Right atrium auricular region (tissue), 2 donors: ENCODE measurements around the gene GNG7. TPM values are rescaled to one million over a fixed set of nuclear protein-coding genes. Genes with fewer than 3 reads are reported as not detected.

ENCODE experiments used
- DNase-seq: peaks from one replicate; pipeline ENCODE4 v3.0.0-alpha.2; 2019; ENCODE audit warnings: low spot score
- H3K27ac ChIP-seq, 2 donors: fragments of 200-600 bp; sonication (generic); 1 replicate in 1 of 2; 2 replicates in 1 of 2; pipeline ENCODE4 v1.5.1; 2016 to 2019
- H3K27me3 ChIP-seq, 2 donors: fragments of 200-600 bp; sonication (generic); one replicate each; pipeline versions ENCODE4 v1.5.1 to v1.6.0; 2017 to 2019
- H3K36me3 ChIP-seq: fragments of 200-600 bp; sonication (generic); one replicate; pipeline ENCODE4 v1.5.1; 2016
- H3K4me1 ChIP-seq, 2 donors: fragments of 200-600 bp; sonication (generic); one replicate each; pipeline versions ENCODE4 v1.5.1 to v1.6.0; 2017 to 2019
- H3K4me3 ChIP-seq, 2 donors: fragments of 200-600 bp; sonication (generic); 1 replicate in 1 of 2; 2 replicates in 1 of 2; pipeline ENCODE4 v1.5.1; 2017 to 2019; ENCODE audit warnings: mild to moderate bottlenecking in 1 of 2, moderate library complexity in 1 of 2
- H3K9me3 ChIP-seq, 2 donors: fragments of 200-600 bp; sonication (generic); one replicate each; pipeline ENCODE4 v1.5.1; 2019
- total RNA-seq, 2 donors: library from RNA; depleted of rRNA; stranded (reverse); fragments of >200 nt; gene quantifications; one replicate each; pipeline ENCODE4 v1.1.0, GENCODE V29; 2016
- TF ChIP-seq, protein P1 (sequence below), 2 donors: fragments of 200-600 bp; sonication (generic); IDR thresholded peaks; one replicate each; pipeline ENCODE4 v1.5.1; 2019; ENCODE audit warnings: antibody characterized with exemption in 2 of 2

The GNG7 gene
- 10 to 100 TPM; 18.0 to 22.8 TPM for total RNA-seq

DNA sequence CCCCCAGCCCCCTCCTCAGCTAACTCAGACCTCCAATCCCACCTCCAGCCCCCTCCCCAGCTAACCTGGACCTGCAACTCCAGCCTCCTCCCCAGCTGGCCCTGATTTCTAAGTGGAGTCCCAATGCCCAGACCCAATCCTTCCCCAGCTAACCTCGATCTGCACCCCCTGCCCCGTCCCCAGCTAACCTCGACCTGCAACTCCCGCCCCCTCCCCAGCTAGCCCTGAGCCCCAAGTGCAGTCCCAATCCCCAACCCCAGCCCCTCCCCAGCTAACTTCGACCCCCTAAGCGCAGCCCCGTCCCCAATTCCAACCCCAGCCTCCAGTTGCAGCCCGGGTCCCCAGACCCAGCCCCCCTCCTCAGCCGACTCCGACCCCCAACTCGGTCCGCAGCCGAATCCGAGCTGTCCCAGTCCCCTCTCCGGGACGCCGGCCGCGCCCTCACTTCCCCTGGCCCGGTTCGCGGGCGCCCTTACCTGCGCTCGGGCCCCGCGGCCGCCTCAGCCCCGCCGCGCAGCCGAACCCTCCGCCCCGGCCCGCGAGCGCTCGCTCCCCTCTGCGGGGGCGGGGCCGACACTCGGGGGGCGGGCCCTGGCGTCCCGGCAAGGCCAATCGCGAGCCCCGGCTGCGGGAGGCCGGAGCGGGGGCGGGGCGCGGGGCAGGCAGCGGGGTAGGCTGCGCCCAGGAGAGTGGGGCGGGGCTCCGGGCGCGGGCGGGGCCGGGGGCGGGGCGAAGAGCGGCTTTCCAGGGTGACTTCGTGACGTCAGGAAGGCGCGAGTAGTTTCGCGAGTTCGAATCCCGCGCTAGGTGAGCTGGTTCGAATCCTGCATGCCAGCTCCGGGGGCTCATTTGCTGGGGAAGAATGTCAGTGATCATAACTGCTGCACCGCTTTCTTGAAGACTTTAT lies at the start of gene GNG7:
Gene GNG7, minus strand, starts transcription at position 525 of the 907 bp plus-strand sequence. CDS start 182,006 bp downstream, outside the sequence.
- no peaks in the 10 kb centered on the region for H3K27me3 ChIP-seq
- H3K27ac ChIP-seq: peak within 1 kb of the TSS; percentile 21 to 77
- no peaks in the 10 kb centered on the region for H3K36me3 ChIP-seq
- H3K4me1 ChIP-seq: peaks cover 0 to 21% of the 10 kb centered on the region in 2 donors
- no peaks in the 10 kb centered on the region for H3K9me3 ChIP-seq
- DNase-seq: peak; percentile 81
- peak within 1 kb of the TSS; percentile 53 to 69 for H3K4me3 ChIP-seq
- TF ChIP-seq, protein P1, sequence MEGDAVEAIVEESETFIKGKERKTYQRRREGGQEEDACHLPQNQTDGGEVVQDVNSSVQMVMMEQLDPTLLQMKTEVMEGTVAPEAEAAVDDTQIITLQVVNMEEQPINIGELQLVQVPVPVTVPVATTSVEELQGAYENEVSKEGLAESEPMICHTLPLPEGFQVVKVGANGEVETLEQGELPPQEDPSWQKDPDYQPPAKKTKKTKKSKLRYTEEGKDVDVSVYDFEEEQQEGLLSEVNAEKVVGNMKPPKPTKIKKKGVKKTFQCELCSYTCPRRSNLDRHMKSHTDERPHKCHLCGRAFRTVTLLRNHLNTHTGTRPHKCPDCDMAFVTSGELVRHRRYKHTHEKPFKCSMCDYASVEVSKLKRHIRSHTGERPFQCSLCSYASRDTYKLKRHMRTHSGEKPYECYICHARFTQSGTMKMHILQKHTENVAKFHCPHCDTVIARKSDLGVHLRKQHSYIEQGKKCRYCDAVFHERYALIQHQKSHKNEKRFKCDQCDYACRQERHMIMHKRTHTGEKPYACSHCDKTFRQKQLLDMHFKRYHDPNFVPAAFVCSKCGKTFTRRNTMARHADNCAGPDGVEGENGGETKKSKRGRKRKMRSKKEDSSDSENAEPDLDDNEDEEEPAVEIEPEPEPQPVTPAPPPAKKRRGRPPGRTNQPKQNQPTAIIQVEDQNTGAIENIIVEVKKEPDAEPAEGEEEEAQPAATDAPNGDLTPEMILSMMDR (IDR thresholded peaks at IDR 0.05): no peak

- H3K36me3 ChIP-seq: peaks cover 23% of the 10 kb centered on the region
- TF ChIP-seq, protein P1 (IDR thresholded peaks at IDR 0.05): no peak
- H3K9me3 ChIP-seq: no peaks in the 10 kb centered on the region
- H3K27ac ChIP-seq: no peak overlapping the region
- H3K27me3 ChIP-seq: no peaks in the 10 kb centered on the region
- H3K4me3 ChIP-seq: no peak overlapping the region
- DNase-seq: no peak
- peaks cover 0 to 7% of the 10 kb centered on the region in 2 donors for H3K4me1 ChIP-seq
Measured at GRCh38 chr19:2751438-2751830, 48.9 kb upstream of the GNG7 start.

DNA sequence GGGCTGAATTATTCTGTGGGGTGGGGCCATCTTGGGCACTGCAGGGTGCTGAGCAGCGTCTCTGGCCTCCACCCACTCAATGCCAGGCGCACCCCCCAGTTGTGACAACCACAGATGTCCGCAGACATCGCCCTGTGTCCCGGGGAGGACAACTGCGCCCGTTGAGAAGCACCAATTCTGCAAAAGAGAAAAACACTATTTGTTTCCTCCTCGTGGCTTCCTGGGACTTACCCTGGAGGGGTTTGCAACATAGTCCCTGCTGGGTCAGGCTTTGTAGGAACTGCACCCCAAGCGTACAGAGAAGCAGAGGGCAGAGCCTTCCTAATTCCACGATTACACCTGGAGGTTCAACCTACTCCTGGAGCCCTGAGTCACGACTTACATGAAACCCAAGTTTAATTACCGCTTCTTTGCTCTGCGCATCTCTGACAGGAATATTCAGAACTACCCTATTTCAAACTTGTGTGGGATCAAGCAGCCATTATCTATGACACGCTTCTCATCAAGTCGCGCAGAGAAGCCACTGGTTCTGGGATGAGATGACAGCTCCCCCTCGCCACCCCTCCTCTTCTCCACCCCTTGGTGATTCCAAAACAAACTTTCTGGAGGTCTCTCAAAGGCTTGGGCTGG lies 48.4 kb upstream of the GNG7 start:
- H3K9me3 ChIP-seq: no peaks in the 10 kb centered on the region
- no peaks in the 10 kb centered on the region for H3K27me3 ChIP-seq
- TF ChIP-seq, protein P1 (IDR thresholded peaks at IDR 0.05): no peak
- DNase-seq: no peak
- no peak overlapping the region for H3K27ac ChIP-seq
- peaks cover 18% of the 10 kb centered on the region for H3K36me3 ChIP-seq
- H3K4me1 ChIP-seq: peaks cover 0 to 7% of the 10 kb centered on the region in 2 donors
- H3K4me3 ChIP-seq: no peak overlapping the region

- no peak overlapping the region for H3K27ac ChIP-seq
- no peak overlapping the region for H3K4me3 ChIP-seq
- TF ChIP-seq, protein P1 (IDR thresholded peaks at IDR 0.05): no peak
- no peaks in the 10 kb centered on the region for H3K36me3 ChIP-seq
- no peaks in the 10 kb centered on the region for H3K9me3 ChIP-seq
- DNase-seq: no peak
- no peaks in the 10 kb centered on the region for H3K27me3 ChIP-seq
- H3K4me1 ChIP-seq: peaks cover 0 to 7% of the 10 kb centered on the region in 2 donors
Measured at GRCh38 chr19:2747349-2747748, 44.9 kb upstream of the GNG7 start.

- Histone ChIP-seq H3K4me3 (no peak overlapping the region), H3K4me1 (peaks cover 0 to 9% of the 10 kb centered on the region in 2 donors), H3K36me3 (no peaks in the 10 kb centered on the region), H3K27me3 (no peaks in the 10 kb centered on the region), H3K9me3 (no peaks in the 10 kb centered on the region), H3K27ac (no peak overlapping the region)
- no peak for DNase-seq
- TF ChIP-seq, protein P1 (IDR thresholded peaks at IDR 0.05): no peak
Measured at GRCh38 chr19:2744113-2744512, 41.6 kb upstream of the GNG7 start.
